Urothelium cell line (cell line): ENCODE data around the gene TBCD.

Source experiments
- DNase-seq: peaks from one replicate; pipeline ENCODE4 v3.0.0; 2011; ENCODE audit warnings: low spot score, mixed read lengths
- FAIRE-seq: peaks from 2 replicates; lab custom pipeline; 2011; peaks lifted over from hg19 to GRCh38; lab: Jason Lieb, UNC

The TBCD gene

DNA sequence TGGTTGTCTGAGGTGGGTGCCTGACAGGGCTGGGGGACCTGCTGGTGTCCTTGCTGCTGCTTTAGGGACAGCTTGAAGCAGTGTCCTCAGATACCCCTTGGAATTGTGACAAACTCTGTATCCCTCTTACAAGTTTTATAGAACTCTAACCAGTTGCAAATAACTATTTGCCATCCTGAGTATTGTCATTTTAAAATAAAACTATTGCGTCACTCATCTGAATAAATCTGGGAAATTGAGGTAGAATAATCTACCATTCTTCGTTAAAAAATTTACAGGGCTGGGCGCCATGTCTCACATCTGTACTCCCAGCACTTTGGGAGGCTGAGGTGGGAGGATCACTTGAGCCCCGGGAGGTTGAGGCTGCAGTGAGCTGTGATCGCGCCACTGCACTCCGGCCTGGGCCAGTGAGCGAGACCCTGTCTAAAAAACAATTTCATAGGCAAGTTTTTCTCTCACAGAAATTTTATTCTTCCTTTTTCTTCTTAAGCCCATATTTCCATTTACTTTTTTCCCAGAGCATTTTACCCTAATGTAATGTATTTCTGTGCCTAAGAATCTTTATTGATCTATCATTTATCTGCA is 73.8 kb downstream of the TBCD start:
- DNase-seq, result no peak
- FAIRE-seq, result no peak

DNA sequence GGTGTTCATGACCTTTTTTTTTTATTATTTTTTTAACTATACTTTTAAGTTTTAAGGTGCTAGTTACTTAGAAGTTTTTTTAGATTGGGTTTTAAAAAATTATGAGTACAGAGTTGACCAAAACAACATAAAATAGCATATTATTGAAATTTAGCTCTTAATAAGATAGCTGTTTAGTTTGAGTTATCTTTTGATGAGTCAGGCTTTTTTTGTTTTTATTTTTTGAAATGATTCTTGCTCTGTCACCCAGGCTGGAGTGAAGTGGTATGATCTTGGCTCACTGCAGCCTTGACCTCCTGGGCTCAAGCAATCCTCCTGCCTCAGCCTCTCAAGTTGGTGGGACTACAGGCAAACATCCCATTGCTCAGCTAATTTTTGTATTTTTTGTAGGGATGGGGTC is 74.3 kb downstream of the TBCD start:
- DNase-seq (no peak), FAIRE-seq (no peak)

DNA sequence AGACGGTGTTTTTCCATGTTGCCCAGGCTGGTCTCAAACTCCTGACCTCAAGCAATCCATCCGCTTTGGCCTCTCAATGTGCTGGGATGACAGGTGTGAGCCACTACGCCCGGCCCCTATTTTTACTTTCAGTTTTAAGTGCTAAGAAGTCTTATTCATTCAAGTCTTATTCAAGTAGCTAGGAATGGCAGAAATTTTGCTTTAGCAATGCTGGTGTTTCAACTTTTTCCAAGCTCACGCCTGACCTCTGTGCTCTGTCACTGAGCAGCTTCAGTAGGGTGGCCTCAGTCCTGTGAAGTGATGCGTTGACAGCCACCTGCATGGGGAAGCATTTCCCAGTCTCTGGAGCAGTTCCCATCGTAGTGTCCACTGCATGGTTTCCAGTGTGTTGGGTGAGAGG is 75.1 kb downstream of the TBCD start:
- DNase-seq (no peak), FAIRE-seq (no peak)

GRCh38 chr17:82828875-82829487 is 77.1 kb downstream of the TBCD start:
- no peak for DNase-seq

GRCh38 chr17:82830249-82830661 is 78.4 kb downstream of the TBCD start:
- FAIRE-seq (no peak), DNase-seq (no peak)

More at GRCh38 chr17:82828875-82829487, 77.1 kb downstream of the TBCD start:
- FAIRE-seq, result no peak

- no peak for DNase-seq
- FAIRE-seq, result no peak
Observed at GRCh38 chr17:82831041-82831817, 79.4 kb downstream of the TBCD start.

- DNase-seq (no peak), FAIRE-seq (no peak)
Observed at GRCh38 chr17:82831818-82832200, 79.9 kb downstream of the TBCD start.

GRCh38 chr17:82832411-82832810 is 80.5 kb downstream of the TBCD start:
- no peak for DNase-seq
- FAIRE-seq, result no peak

- FAIRE-seq (no peak), DNase-seq (no peak)
Observed at GRCh38 chr17:82832881-82833475, 81.1 kb downstream of the TBCD start.

DNA sequence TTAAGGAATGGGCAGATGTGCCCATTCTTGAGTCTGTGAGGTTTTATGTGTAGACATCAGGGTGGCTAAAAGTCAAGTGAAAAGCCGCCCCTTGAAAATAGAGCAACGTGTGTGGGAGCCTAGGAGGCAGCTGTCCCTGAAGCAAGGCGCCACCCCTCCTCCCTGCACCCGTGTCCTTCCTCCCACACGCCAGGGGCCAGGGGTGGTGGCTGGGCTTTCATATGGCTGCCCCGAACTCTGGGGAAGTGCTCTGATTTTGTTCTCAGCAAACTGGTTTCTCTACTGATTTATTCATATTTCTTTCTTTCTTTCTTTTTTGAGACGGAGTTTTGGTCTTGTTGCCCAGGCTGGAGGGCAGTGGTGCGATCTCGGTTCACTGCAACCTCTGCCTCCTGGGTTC is 83.3 kb downstream of the TBCD start:
- DNase-seq, result no peak

GRCh38 chr17:82835766-82836512 is 84.1 kb downstream of the TBCD start:
- no peak for DNase-seq
- FAIRE-seq, result no peak

More for the DNA sequence above, 83.3 kb downstream of the TBCD start:
- FAIRE-seq, result no peak

- no peak for DNase-seq
- FAIRE-seq, result no peak
Observed at GRCh38 chr17:82836823-82837357, 85.0 kb downstream of the TBCD start.

DNA sequence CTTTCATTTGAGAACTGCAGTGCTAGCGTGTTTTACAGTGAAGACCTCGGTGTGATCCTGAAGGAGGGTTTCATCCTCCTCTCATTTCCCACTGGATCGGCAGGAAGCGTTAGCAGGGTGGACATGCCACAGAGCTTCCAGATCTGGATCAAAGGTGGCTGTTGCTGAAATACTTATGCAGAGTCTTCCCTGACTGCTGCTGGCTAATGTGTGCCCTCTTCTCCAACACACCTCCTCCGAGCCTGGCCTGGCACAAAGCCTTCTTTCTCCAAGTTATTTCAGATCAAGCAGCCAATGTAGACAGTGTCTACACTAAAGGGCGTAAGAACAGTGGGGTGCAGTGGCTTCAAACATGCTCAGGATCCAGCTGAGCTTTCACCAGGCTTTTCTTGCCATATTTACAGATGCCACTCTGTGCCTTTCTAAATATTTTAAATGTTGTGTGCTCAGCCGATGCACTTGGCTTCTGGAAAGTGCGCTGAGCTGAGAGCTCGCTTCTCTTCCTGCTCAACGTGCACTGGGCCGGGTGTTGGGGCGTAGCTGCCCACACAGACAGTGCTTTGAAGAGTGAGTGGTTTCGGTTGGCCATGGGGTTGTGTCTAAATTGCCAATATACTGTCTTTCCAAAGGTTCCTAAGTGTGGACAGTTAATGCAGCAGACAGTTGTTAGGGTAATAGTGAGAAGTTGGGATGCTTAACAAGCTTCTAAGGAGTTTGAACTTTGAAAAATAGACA is 85.9 kb downstream of the TBCD start:
- DNase-seq, result no peak
- FAIRE-seq, result no peak

DNA sequence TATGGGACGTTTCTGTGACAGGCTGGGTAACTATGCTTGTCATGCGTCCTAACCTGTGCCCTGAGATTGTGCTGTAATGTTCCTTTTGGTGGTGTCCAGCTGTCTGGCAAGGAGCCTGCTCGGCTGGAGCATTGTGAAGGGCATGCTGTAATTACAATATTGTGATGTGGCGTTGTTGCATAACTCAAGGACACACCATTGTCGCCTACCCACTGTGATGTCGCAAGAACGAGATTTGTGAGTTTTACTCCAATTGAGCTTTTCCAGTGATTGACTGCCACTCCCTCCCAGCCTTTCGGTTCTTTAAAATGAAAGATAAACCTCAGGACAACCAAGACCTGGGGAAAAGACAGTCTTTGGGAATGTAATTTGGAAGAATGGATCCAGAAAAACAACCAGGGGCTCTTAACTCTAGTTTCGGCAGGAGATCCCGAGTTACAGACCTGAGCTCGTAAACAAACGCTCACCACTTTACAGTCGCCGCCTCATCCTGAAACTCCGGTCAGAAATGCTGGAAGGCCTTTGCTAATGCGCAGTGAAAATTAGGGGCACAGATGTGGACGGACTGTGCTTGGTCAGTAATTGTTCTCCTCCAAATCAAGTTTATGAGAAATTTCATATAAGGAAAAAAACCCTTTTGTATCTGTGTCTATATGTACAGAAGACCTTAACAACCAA is 86.7 kb downstream of the TBCD start:
- FAIRE-seq, result no peak

DNA sequence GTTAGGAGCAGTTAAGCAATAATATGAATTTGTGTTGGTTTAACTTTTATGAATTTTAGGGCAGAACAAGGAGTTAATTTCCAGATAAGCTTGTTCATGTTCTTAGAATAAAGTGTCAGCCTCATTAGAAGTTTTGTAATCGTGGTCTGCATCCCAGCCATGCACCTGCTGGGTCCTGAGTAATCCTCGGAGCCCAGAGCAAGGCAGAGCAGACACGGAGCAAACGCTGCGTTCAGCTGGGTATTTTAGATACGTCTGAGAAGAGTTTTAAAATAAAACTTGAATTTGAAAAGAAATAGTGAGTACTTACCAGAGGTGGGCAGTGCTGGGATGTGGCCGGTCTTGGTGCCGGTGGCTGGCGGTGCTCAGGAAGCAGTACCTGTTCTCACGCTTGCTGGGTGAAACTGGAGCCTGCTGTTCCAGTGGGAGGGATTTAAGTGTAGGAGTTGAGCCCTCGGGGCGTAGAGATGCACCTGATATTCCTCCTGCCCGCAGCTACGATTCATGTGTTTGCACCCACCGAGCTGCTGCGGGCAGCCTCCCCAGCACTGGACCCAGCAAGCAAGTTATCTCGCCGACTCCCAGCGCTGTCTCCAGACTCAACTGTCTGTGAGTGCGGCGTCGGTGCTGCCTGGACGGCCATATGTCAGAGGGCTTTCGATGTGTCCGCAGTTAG is 87.9 kb downstream of the TBCD start, which contains the start of gene ZNF750:
Gene ZNF750 (minus strand): TSS at position 406 of the 676 bp plus-strand sequence. CDS start 7,568 bp downstream, outside the sequence.
- no peak for FAIRE-seq

More for the DNA sequence above, 86.7 kb downstream of the TBCD start:
- no peak for DNase-seq

GRCh38 chr17:82840431-82840831 is 88.6 kb downstream of the TBCD start:
- no peak for DNase-seq

More for the DNA sequence above, 87.9 kb downstream of the TBCD start, which contains the start of gene ZNF750:
- DNase-seq, result no peak

DNA sequence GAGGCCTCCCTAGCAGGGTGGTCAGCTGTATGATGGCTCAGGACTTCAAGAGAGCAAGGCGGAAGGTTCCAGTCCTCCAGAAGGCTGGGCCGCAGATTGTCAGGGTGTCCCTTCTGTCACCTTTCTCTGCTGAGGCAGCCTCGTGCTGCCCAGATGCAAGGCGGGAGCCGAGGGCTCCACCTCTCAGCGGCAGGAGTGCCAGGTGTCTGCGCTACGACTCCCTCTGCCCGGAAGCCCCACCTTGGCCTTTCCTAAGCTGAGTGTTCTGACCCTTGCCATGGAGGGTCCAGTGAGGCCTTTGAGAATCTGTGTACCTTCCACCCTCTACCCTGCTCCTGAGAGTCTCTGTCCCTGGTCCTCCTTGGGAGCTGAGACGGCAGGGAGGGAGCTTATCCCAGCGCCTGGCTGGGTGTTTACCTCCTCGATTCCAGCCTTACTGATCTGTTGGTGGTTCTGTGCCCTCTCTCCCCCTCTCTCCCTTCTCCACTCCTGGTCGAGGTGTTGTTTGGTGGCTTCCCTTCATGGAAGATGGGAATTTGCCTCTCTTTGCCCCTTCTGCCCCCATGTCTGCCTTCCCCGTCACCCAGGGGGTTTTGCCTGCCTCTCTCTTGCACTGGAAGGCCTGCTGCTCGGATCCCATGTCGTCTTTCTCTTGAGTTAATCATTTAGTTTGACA is 90.2 kb downstream of the TBCD start:
- DNase-seq (no peak), FAIRE-seq (no peak)

More at GRCh38 chr17:82840431-82840831, 88.6 kb downstream of the TBCD start:
- no peak for FAIRE-seq
